ENCODE results near the gene UMPS.
"Not testable (repeated sequence)": the region's sequence is repeated elsewhere in the genome, so short reads cannot be mapped to it uniquely, and the experiment has no call there.

The UMPS gene

DNA sequence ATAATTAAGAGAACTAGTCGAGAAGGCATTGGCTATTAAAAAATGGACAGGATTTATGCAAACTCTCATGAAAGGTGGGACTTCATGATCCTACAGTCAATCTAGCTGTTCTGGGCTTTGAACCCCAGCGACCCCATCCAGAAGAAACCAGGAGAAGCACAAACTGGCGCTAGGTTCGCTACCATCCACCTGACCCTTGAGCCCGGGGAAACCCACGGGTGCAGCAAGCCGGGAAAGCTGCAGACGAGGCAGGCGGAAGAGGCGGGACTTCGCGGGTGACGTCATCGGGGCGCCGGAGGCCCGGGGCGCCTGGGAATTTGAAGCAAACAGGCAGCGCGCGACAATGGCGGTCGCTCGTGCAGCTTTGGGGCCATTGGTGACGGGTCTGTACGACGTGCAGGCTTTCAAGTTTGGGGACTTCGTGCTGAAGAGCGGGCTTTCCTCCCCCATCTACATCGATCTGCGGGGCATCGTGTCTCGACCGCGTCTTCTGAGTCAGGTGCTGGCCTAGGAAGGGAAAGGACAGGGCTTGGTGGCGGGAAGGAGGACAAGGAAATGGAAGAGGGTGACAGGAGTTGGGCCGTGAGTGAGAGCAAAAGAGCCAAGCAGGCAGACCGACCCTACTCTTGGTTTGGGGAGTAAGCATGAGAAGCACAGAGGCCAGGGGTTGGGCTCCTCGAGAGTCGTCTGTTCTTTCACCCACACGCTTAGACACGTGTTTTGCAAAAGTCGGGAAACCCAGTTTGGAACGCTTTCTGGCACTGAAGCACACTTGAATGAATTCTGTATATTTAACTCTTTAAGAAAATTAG is at the start of gene UMPS:
Gene UMPS (plus strand): TSS at position 324 of the 812 bp plus-strand sequence. CDS start 20 bp downstream, at position 344.
- peak; percentile 89 for DNase-seq (ENCODE audit: low read depth)

DNA sequence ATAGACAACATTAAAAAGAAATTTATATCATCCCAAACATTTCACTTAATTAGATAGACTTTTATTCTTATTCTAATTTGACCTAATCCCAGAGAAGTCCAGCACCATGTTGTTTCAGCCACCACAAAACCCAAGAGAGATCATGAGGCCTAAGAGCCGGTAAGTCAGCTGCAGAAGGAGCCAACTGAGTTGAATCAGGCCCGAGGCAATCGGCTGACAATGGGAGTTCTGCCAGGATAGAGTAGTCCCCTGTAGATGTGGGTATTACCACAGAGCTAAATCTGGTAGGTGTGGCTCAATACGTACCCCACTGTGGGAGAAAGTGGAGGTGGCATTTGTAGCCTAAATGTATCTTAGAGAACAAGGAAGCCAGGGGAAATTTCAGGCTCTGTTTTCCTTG is 49.7 kb upstream of the UMPS start:
- no peak for DNase-seq (ENCODE audit: low read depth)

DNA sequence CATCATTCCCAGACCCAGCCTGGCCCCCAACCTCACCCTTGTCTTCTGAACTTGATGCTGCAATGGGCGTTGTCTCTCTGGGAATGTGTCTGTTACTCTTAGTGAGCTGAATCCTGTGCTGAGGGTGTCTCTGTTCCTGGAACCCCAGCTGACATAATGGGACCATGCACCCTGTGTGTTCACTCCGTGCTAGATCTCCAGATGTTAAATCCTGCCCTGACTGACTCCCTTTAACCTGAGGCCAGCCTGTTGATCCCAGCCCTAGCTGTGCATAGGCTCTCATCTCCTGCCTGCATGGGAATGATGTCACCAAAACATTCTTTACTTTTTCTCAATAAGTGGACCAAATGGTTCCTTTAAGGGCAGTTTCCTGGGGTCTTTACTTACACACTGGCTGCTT is 48.0 kb upstream of the UMPS start:
- no peak for DNase-seq (ENCODE audit: low read depth)

DNA sequence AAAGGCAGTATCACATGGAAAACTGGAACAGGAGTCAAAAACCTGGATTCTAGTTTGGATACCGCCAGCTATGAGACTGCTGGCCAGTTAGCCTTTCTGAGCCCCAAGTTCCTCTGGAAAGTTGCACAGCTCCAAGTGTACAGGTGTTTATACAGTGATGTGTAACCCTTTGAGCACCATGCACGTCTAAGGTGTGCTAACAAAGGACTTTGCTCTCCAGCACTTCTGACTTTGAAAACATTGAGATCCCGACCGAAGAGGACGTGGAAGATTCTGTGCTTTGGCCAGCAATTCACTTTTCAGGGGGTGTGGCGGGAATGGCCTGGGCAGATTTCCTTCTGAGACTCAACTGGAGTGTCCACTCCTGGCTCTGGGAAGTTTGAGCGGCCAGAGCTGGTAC is 45.8 kb upstream of the UMPS start:
- no peak for DNase-seq (ENCODE audit: low read depth)

DNA sequence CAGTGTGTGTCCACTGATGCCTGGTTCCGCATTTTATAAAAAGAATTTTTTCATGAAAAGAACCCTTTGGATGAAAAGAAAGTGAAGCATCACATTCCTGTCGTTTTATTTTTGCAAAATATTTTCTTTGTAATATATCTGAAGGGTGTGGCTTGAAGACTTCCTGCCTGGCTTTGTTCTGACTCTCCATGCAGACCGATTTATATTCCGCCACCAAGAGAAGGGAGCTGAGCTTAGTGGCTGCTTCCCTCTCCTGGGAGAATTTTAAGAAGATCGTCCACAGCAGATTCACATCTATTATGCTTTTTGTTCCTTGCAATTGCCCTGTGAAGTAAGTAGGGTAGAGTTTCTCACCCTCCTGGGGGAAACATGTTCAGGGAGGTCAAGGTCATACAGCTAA is 45.2 kb upstream of the UMPS start:
- DNase-seq (ENCODE audit: low read depth), result no peak

DNA sequence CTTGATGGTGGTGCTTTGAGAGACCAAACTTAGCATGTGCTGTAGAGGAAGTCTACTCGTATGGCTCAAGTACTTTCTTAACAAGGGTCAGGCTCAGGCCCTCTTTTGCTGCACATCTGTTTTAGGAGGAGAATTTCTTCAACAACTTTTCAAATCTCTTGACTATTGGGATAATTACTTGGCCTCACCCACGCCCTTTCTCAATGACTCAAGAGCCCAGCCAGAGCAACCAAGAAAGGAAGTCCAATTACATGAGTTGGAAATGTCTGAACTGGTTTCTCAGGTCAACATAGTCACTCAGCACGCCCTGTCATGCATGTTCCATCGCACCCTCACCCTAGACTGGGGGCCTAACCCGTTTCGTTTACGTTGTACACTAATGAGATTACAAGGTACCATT is 44.8 kb upstream of the UMPS start:
- no peak for DNase-seq (ENCODE audit: low read depth)

DNA sequence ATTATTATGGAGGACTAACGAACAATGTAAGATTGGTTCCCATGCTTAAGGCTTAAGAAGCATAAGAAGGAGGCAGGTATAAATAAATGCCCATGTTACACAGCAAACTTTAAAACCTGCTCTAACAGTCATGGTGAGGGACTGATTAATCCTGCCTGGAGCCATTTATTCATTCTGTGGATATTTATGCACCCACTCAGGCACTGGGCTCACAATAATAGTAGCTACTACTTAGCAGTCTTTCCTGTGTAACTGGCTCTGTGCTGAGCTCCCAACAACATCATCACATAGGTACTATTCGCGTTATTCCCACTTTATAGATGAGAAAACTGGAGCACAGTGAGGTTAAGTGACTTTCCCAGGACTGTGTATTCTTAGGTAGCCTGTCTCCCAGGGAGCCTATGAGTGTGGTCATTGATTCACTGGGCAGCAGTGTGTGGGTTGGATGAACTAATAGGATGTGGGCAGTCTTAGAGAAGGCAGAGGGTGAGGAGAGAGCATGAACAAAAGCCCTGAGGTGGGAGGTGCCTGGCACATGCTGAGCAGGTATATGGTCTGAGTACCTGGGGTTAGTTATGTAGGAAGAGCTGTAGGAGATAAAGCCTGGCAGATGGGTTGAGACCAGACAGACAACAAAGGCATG is 44.1 kb upstream of the UMPS start:
- DNase-seq (ENCODE audit: low read depth), result no peak

DNA sequence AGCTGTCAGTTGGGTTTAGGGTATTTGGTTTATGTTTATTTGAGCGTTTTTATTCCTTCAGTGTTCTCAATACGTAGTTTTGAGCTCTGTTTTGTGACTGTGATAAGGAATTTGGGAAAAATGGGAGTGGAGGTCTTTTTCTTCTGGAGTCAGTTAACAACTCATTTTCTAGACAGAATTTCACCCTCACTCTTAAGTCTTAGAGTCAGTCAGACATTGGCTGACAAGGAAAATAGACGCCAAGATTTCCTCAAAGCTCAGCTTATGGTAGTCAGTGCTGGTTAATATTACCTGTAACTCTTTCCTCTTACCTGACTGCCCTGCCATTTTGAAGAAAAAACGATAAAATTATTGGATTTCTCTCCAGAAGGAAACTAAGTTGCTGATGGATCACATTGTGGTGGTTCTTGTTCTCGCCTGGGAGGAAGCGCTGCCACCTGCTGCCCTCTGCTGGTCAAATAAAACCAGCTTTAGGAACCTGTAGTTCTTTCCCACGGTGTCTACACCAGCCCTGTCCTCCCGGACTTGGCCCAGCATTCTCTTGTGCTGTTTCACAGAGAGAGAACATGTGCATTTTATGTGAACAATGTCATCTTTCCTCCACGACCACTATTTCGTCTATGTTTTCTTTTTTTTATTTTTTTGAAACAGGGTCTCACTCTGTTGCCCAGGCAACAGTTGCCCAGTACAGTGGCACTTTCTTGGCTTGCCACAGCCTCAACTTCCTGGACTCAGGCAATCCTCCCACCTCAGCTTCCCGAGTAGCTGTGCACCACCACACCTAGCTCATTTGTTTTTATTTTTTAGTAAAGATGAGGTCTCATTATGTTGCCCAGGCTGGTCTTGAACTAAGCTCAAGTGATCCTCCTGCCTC is 41.4 kb upstream of the UMPS start:
- peak; percentile 60 for DNase-seq (ENCODE audit: low read depth)

DNA sequence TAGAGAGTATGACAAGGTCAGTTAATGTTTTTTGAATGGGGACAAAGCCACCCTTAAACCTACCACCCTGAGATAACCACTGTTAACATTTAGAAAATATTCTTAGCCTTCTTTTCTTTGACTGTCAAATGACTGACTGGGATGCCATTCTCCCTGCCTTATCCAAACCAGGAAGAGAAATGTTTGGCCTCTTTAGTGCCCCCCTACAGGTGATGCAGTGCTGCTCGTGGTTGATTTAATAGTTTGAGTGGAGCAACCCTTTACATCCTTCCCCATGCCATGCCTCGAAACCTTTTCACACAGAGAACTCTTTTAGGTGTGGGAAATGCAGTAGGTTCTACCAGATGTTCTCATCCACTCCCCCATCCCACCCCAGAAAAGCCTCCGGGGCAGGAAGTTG is 38.7 kb upstream of the UMPS start:
- no peak for DNase-seq (ENCODE audit: low read depth)

DNA sequence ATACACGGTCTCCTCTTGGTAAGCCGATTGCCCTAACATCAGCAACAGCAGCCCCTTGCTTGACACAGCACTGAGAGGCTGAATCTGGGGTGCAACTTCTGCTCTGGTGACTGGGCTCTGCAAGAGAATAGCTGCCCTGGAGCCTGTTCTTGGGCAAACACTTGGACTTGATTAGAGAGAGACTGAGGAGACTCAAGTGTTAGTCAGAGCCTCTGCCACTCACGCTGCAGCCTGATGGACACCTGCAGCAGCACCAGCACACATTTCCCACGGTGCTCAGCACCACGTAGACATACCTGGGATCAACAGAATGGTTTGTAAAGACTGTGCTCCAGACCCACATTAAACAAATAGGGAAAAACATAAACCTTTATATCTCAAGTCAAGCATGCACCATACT is 35.8 kb upstream of the UMPS start:
- DNase-seq (ENCODE audit: low read depth), result no peak

DNA sequence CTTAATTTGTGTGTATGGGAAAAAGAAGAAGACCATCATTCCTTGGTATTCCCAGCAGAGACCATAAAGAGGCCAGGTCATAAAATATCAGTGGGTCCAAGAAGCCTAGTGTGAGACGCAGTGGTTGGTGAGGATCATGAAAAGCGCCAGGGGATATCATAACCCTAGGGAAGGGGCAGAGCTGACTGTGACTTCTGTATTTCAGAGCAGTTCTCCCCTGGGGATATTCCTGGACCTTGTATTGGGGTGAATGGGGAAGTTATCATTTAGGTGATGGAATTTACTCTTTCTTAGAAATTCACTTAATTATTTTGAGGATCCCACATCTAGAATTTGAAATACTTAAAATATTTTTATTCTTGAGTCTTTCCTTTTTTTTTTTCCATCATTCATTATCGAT is 34.9 kb upstream of the UMPS start:
- no peak for DNase-seq (ENCODE audit: low read depth)

DNA sequence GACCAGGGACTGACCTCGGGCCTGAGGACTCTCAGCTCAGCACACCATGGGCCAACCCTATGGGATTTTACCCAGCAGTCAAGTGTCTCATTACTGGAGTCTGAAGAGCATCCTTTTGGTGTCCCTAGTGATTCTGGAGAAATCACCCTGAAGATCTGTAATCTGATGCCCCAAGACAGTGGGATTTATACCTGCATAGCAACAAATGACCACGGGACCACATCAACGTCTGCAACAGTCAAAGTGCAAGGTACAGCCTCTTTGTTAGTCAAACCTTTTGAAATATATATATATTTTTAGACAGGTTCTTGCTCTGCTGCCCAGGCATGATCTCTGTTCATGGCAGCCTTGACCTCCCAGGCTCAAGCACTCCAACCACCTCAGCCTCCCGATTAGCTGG is 34.2 kb upstream of the UMPS start:
- DNase-seq (ENCODE audit: low read depth), result no peak

DNA sequence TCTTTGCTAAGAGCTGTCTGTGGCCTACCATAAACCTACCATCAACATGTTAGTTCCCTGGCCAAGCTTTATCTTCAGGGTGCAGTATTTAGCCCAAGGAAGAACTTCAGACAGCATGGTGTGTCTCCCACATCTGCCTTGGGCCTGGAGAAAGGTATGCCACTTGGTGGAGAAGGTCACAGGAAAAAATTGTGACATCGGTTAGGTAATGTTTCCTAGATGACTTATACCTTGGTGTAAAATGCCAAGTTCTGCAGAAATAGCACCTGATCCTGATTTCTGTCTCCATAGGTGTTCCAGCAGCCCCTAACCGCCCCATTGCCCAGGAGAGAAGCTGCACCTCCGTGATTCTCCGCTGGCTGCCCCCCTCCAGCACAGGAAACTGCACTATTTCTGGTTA is 33.0 kb upstream of the UMPS start:
- DNase-seq (ENCODE audit: low read depth), result no peak

DNA sequence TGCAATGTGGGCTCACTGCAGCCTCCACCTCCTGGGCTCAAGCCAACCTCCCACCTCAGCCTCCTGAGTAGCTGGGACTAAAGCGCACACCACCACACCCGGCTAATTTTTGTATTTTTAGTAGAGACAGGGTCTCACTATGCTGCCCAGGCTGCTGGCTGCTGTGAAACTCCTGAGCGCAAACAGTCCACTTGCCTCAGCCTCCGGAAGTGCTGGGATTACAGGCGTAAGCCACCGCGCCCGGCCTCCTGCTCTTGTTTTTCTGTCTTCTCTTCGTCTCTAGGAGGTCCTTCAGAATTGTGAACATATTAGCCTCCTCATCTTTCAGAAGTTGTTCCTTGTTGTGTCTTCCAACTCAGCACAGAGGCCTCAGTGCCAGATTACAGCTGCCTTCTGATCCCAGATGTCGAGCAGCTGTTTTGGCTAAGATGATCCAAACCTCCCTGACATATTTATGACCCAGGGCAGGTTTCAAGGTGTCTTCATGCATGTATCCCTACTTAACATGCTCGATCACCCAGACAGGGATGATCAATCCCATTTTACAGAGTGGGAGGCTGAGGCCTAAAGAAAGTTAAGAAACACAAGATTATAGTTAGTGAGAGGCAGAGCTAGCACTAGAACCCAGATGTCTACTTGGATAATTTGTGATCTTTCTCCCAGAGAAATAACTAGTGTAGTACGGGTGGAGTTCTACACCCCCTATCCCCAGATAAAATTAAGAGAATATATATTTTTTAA is 32.1 kb upstream of the UMPS start:
- no peak for DNase-seq (ENCODE audit: low read depth)

DNA sequence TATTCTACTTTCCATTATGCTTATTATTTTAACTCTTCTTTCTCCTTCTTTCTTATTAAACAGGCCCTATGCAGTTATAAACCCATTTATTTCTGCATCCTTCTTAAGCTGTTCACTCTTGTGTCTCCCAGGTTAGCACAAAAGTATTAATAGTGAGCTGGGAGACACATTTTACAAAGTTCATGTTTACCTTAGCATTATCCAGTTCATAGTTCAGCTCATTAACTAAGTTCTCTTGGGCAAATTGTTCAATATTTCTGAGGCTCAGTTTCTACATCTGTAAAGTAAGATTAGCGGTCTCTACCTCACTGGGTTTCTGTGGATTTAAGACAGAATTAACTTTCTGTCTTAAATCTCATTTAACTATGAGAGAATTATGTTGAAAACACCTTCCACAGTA is 31.2 kb upstream of the UMPS start:
- no peak for DNase-seq (ENCODE audit: low read depth)

DNA sequence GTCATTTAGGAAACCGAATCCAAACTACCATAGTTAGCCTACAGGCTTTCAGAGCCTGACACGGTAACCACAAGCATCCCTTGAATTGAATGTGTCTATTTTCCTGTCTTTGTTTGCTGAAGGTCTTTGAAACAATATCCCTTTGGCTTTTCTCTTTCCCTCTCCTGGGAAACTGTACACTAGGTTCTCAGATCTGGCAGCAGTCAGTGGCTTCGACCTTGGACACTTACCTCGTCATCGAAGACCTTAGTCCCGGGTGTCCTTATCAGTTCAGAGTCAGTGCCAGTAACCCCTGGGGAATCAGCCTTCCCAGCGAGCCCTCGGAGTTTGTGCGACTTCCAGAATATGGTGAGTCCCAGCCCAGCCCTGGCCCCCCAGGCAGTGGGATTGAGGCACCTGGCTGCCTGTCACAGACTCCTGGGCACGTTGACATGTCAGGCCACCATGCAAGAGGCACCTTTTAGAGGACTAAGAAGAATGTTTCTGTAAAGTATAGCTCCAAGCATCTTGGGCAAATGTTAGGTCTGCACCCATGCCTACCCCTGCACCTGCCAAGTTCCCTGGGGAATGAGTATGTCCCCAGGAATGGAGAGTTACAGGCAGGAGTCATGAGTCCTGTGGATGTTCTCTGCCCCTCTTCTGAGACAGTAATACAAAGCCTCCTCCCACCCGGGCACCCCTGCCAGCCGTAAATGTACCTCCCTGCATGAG is 30.4 kb upstream of the UMPS start:
- DNase-seq (ENCODE audit: low read depth), result no peak

DNA sequence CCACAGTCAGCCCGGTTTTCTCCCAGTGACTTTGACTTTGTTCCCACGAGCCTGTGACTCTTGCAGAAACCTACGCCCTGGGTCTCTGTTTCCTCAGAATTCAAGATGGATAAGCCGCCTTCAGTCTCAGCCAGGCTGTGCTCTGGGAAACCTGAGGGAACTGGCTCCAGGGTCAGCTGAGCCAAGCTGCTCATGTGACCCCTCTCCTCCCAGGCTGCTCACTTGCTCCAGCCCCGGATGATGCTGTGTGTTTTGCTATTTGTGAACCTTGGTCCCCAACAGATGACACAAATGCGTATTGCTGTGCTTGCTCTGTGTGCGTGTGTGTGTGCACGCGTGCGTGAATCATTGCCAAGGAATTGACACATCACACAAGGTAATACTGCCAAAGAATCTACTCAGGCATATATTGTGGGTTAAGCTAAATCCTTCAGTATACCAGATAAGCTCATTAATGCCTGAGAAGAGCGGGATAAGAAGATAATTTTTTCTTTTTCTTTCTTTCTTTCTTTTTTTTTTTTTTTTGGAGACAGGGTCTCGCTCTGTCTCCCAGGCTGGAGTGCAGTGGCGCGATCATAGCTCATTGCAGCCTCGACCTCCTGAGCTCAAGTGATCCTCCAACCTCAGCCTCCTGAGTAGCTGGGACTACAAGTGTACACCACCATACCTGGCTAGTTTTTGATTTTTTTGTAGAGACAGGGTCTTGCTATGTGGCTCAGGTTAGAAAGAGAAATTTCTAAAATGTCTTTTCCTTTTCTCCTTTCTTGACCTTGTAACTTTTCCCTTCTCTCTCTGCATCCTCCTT is 29.2 kb upstream of the UMPS start:
- DNase-seq (ENCODE audit: low read depth), result no peak

DNA sequence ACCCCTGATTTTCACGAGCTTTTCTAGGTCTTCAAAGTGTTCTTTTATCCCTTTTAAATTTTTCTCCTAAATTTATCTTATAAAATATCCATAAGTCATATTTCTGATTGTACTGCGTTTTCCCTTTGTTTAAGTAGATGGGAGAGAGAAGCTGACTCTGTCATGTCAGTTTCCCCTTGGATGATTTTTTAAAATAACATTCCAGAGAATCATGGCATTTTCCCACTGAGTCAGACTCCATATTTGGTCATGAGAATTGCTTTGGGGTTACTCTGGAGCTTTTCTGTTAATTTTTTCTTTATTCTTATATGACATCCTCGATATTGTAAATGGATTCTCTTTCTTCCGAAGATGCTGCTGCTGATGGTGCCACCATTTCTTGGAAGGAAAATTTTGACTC is 28.6 kb upstream of the UMPS start:
- DNase-seq (ENCODE audit: low read depth), result no peak

DNA sequence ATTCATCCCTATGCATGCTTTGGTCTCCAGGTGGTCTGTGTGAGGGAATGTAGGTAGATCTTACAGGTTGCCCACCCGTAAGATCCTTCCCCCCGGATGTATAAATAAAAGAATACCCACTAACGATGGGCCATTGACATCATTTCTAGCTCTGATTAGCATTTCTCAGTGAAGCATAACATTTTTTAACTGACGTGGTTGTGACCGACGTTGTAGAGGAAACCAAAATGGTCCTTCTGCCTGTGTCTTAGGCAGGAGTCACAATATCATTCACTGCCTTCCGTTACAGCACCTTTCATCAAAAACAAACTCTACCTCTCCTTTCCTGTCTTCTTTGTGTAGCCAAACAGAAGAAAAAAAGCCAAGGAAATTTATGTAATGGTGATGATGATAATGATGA is 27.3 kb upstream of the UMPS start:
- DNase-seq (ENCODE audit: low read depth), result no peak

DNA sequence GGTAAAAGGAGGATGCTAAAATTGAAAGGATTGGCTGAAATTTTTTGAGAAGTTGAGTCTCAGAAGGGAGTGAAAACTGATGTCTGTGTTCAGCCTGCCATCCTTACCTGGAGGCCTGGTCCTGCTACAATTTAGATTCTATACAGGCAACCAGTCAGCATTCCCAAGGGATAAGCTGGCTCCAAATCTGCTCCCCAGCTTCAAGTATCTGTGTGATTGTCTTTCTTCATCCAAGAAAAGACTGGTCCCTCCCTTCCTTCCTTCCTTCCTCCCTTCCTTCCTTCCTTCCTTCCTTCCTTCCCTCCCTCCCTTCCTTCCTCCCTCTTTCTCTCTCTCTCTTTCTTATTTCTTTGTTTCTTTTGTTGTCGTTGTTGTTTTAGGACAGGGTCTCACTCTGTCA is 24.7 kb upstream of the UMPS start:
- DNase-seq (ENCODE audit: low read depth), result no peak

DNA sequence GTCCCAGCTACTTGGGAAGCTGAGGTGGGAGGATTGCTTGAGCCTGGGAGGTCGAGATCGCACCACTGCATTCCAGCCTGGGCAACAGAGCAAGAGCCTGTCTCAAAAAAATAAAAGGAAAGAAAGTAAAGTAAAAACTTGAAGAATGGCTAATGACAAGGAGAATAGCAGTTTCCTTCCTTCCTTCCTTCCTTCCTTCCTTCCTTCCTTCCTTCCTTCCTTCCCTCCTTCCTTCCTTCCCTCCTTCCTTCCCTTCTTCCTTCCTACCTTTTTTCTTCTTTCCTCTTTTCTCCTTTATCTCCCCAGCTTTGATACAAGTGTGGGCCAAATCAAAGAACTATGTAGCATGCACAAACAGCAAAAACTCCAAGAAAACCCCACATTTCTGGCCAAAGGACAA is 23.0 kb upstream of the UMPS start:
- not testable (repeated sequence) for DNase-seq (ENCODE audit: low read depth)

Data from stimulated activated CD8-positive, alpha-beta memory T cell treated with anti-CD3 and anti-CD28 coated beads, Interleukin-12 subunit alpha, Interleukin-12 subunit beta, amount 100 ng/mL, for 1 hour (primary cell).